PC-3 (cell line): ENCODE results near the gene NELFB.
A peak's percentile ranks its signal among the peaks of the same experiment; 100 is the strongest.

Source experiments
- EZH2 ChIP-seq: fragments of 300-600 bp; sonication (generic); IDR thresholded peaks from one replicate; pipeline ENCODE4 v1.6.1; 2017; ENCODE audit warnings: antibody characterized with exemption, mild to moderate bottlenecking, low read length; ENCODE audit not compliant: unreplicated experiment
- EZH2phosphoT487 ChIP-seq: fragments of 300-600 bp; sonication (generic); IDR thresholded peaks from 2 replicates; pipeline ENCODE4 v1.6.1; 2018; ENCODE audit warnings: mild to moderate bottlenecking, antibody characterized with exemption, low read length, borderline replicate concordance
- TF ChIP-seq, protein P1 (sequence below): fragments of 300-600 bp; sonication (generic); conservative IDR thresholded peaks from 2 replicates; pipeline ENCODE4 v1.5.1; 2017; ENCODE audit warnings: antibody characterized with exemption, low read depth, mild to moderate bottlenecking, low read length

DNA sequence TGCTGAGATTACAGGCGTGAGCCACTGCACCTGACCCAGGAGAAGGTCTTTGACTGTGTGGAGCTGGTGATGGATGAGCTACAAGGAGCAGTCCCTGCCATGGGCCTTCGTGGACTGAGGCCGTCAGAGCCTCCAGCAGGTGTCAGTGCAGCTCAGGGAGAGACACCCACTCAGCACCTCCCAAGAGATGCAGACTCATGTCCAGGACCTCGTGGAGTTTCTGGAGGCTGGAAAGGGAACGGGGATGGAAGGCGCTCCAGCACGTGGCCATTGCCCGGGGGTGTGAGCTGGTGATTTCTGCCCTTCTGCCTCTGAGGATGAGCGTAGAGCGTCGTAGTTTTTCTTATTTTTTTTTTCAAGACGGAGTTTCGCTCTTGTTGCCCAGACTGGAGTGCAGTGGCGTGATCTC is 31.9 kb downstream of the NELFB start:
- TF ChIP-seq, protein P1, sequence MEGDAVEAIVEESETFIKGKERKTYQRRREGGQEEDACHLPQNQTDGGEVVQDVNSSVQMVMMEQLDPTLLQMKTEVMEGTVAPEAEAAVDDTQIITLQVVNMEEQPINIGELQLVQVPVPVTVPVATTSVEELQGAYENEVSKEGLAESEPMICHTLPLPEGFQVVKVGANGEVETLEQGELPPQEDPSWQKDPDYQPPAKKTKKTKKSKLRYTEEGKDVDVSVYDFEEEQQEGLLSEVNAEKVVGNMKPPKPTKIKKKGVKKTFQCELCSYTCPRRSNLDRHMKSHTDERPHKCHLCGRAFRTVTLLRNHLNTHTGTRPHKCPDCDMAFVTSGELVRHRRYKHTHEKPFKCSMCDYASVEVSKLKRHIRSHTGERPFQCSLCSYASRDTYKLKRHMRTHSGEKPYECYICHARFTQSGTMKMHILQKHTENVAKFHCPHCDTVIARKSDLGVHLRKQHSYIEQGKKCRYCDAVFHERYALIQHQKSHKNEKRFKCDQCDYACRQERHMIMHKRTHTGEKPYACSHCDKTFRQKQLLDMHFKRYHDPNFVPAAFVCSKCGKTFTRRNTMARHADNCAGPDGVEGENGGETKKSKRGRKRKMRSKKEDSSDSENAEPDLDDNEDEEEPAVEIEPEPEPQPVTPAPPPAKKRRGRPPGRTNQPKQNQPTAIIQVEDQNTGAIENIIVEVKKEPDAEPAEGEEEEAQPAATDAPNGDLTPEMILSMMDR, result peak; percentile 70
- no peak for TF ChIP-seq EZH2
- no peak for TF ChIP-seq EZH2phosphoT487
